Pancreas (tissue), 10 donors: ENCODE results near the gene IGFBP5. TPM values are rescaled to one million over a fixed set of nuclear protein-coding genes. Genes with fewer than 3 reads are reported as not detected.
A peak's percentile ranks its signal among the peaks of the same experiment; 100 is the strongest.

ENCODE experiments used
- ATAC-seq, 4 donors: fragments of 200-7000 bp; cut with Tn5 transposase; one replicate each; pipeline versions ENCODE4 v1.8.0 to v1.9.1; 2020; ENCODE audit warnings: mild to moderate bottlenecking in 4 of 4, moderate library complexity in 4 of 4
- DNase-seq, 6 donors: peaks; one replicate each; pipeline ENCODE4 v3.0.0-alpha.2; 2020
- FAIRE-seq: peaks from 2 replicates; lab custom pipeline; 2012; peaks lifted over from hg19 to GRCh38; lab: Jason Lieb, UNC
- H3K27ac ChIP-seq, 4 donors: fragments of 200-600 bp; sonication (generic); 1 replicate in 3 of 4; 2 replicates in 1 of 4; pipeline versions ENCODE4 v1.5.0 to v1.8.0; 2020
- H3K27me3 ChIP-seq, 4 donors: fragments of 200-600 bp; one replicate each; pipeline ENCODE4 v1.8.0; 2021
- H3K36me3 ChIP-seq, 3 donors: fragments of 200-600 bp; sonication (generic) in 1 of 3; one replicate each; pipeline versions ENCODE4 v1.5.0 to v1.8.0; 2020 to 2021
- H3K4me1 ChIP-seq, 3 donors: fragments of 200-600 bp; one replicate each; pipeline ENCODE4 v1.8.0; 2021
- H3K4me3 ChIP-seq, 4 donors: fragments of 200-600 bp; sonication (generic) in 2 of 4; one replicate each; pipeline versions ENCODE4 v1.5.0 to v1.8.0; 2020 to 2021
- H3K9me3 ChIP-seq, 4 donors: fragments of 200-600 bp; one replicate each; pipeline ENCODE4 v1.8.0; 2021
- WGBS, 2 donors: extraction: QIAGEN DNeasy Blood & Tissue Kit; methylation state at CpG; one replicate each; pipeline ENCODE4 v1.1.7; 2013; 5-methylcytosine and 5-hydroxymethylcytosine counted together
- intact Hi-C, 3 donors: fragments of 100-400 bp; cut with DNase I; formaldehyde crosslinking; loops; one replicate each; pipeline versions ENCODE4 v1.11.1 to v1.14.2; 2022
- polyA plus RNA-seq, 2 donors: library from polyadenylated mRNA; stranded (reverse); fragments of 200-250 nt; gene quantifications; one replicate each; pipeline ENCODE4 v1.2.3, GENCODE V29; 2013
- total RNA-seq, 6 donors: library from RNA; stranded (reverse); fragmentation: NEBNext Ultra II Directional in 4 of 6; extraction: Animal tissue kit (Norgen Biotek cat#: 25700) in 4 of 6; gene quantifications; one replicate each; pipeline versions ENCODE4 v1.2.1 to v1.2.4, GENCODE V29; 2021 to 2023
- TF ChIP-seq, protein P1 (sequence below), 4 donors: fragments of 200-600 bp; sonication (generic) in 3 of 4; IDR thresholded peaks; one replicate each; pipeline versions ENCODE4 v1.5.0 to v1.8.0; 2021; ENCODE audit warnings: antibody characterized with exemption in 4 of 4
- donor health status: healthy with polysubstance abuse.
- donor health status: DM: no; HTN: no; CAD: no; lungs with moderate emphysema.
- donor health status: DM: no; HTN: no; CAD: no.
- donor health status: control.
- donor health status: control.
- donor health status: Bipolar disorder and iron deficiency.
- donor health status: DM: yes; HTN: yes; CAD: no.
- donor health status: DM: no; HTN: no; CAD: no.
- donor health status: DM: no; HTN: no; CAD: no.
- donor health status: DM: yes; HTN: yes; CAD: no.

IGFBP5 gene
- total and polyA plus RNA-seq, 8 donors = 8.2 to 91.6 (median 23.2) TPM

DNA sequence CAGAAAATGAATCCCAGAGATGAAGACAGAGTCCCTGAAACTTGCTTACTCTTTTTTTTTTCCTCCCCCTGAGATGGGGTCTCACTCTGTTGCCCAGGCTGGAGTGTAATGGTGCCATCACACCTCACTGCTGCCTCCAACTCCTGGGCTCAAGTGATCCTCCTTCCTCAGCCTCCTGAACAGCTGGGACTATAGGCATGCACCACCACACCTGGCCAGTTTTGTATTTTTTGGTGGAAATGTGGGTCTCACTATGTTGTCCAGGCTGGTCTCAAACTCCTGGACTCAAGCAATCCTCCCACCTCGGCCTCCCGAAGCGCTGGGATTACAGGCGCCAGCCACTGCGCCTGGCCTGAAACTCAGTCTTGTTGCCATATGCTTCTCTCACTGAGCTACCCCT is 34.3 kb downstream of the IGFBP5 start:
- 97 to 98% methylated on average over 5 of the region's 5 CpGs for WGBS, 2 donors
- TF ChIP-seq, protein P1, sequence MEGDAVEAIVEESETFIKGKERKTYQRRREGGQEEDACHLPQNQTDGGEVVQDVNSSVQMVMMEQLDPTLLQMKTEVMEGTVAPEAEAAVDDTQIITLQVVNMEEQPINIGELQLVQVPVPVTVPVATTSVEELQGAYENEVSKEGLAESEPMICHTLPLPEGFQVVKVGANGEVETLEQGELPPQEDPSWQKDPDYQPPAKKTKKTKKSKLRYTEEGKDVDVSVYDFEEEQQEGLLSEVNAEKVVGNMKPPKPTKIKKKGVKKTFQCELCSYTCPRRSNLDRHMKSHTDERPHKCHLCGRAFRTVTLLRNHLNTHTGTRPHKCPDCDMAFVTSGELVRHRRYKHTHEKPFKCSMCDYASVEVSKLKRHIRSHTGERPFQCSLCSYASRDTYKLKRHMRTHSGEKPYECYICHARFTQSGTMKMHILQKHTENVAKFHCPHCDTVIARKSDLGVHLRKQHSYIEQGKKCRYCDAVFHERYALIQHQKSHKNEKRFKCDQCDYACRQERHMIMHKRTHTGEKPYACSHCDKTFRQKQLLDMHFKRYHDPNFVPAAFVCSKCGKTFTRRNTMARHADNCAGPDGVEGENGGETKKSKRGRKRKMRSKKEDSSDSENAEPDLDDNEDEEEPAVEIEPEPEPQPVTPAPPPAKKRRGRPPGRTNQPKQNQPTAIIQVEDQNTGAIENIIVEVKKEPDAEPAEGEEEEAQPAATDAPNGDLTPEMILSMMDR (IDR thresholded peaks at IDR 0.05) = no peak
- no peak for ATAC-seq
- intact Hi-C loops = no loop called here
- FAIRE-seq = no peak
- no peaks in the 10 kb centered on the region for H3K36me3 ChIP-seq
- no peak overlapping the region for H3K4me3 ChIP-seq
- H3K4me1 ChIP-seq = peaks cover 28 to 33% (median 29%) of the 10 kb centered on the region in 3 donors
- peak in 1 of 6 donors; percentile 28 for DNase-seq
- H3K27ac ChIP-seq = peak overlapping the region in 1 of 4 donors; percentile 50
- no peaks in the 10 kb centered on the region for H3K9me3 ChIP-seq
- no peaks in the 10 kb centered on the region for H3K27me3 ChIP-seq

DNA sequence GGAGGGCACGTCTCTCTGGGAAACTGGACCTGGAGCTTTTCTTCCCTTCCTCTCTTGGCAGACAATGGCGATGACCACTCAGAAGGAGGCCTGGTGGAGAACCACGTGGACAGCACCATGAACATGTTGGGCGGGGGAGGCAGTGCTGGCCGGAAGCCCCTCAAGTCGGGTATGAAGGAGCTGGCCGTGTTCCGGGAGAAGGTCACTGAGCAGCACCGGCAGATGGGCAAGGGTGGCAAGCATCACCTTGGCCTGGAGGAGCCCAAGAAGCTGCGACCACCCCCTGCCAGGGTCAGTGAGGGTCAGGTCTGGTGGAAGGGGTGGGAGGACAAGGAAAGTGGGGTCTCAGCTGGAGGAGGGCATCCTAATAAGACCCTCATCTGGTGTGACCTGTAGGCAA is 34.9 kb downstream of the IGFBP5 start:
- WGBS, 2 donors = 94 to 96% methylated on average over 10 of the region's 10 CpGs

DNA sequence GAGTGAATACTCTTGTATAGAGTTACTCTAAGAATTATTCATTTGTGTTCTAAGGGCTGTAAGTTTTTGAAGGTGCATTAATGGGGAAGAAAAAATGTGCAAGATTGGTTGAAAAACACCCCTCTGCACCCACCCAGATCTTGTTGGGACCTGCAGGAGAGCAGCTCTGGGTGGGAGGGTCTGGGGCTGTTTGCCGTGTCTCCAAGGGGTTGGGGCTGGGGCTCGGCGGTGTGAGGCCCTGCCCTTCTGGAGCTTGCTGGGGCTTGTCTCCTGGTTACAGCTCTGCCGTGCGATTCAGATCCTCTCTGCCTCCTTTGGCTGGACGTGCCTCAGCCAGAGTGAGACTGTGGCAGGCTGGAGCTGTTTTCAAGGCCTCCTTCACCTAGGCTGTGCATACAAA is 36.1 kb downstream of the IGFBP5 start:
- TF ChIP-seq, protein P1 (IDR thresholded peaks at IDR 0.05) = no peak
- FAIRE-seq = no peak
- WGBS, 2 donors = 43 to 48% methylated on average over 6 of the region's 6 CpGs

More for the DNA sequence above, 34.9 kb downstream of the IGFBP5 start:
- no peak for FAIRE-seq
- no peak overlapping the region for H3K27ac ChIP-seq
- TF ChIP-seq, protein P1 (IDR thresholded peaks at IDR 0.05) = no peak
- peak in 1 of 6 donors; percentile 66 for DNase-seq
- ATAC-seq = no peak
- intact Hi-C loops = no loop called here
- H3K4me3 ChIP-seq = no peak overlapping the region
- H3K36me3 ChIP-seq = no peaks in the 10 kb centered on the region
- no peaks in the 10 kb centered on the region for H3K9me3 ChIP-seq
- peaks cover 25 to 33% (median 25%) of the 10 kb centered on the region in 3 donors for H3K4me1 ChIP-seq
- H3K27me3 ChIP-seq = no peaks in the 10 kb centered on the region

DNA sequence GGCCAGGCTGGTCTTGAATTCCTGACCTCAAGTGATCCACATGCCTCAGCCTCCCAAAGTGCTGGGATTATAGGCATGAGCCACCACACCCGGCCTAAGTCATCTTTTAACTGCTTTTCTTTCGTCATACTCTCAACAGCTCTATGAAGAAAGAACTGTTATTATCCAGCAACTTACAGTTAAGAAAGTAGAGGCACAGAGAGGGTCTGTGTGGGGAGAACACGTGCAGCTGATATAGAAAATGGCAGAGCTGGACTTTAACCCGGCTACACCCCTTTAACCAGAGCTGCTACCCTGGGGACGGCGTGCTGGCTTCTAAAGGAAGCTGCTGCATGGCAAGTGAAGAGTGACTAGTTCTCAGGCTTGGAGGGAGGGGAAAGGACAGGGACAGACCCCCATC is 36.6 kb downstream of the IGFBP5 start:
- DNase-seq (peak in 1 of 6 donors; percentile 28), FAIRE-seq (no peak), ATAC-seq (peak; percentile 4 to 38 (median 20))
- Histone ChIP-seq H3K36me3 (no peaks in the 10 kb centered on the region), H3K4me1 (peaks cover 15 to 23% (median 21%) of the 10 kb centered on the region in 3 donors), H3K27ac (peak overlapping the region in 2 of 4 donors; percentile 37 to 51), H3K9me3 (no peaks in the 10 kb centered on the region), H3K27me3 (no peaks in the 10 kb centered on the region), H3K4me3 (no peak overlapping the region)
- WGBS, 2 donors = 57 to 61% methylated on average over 6 of the region's 6 CpGs
- intact Hi-C loops = no loop called here
- TF ChIP-seq, protein P1 (IDR thresholded peaks at IDR 0.05) = no peak

More for the DNA sequence above, 36.1 kb downstream of the IGFBP5 start:
- no peaks in the 10 kb centered on the region for H3K36me3 ChIP-seq
- H3K9me3 ChIP-seq = no peaks in the 10 kb centered on the region
- no peaks in the 10 kb centered on the region for H3K27me3 ChIP-seq
- no peak overlapping the region for H3K4me3 ChIP-seq
- intact Hi-C loops = no loop called here
- DNase-seq (peak in 1 of 6 donors; percentile 57), ATAC-seq (peak in 3 of 4 donors; percentile 7 to 31 (median 31))
- H3K4me1 ChIP-seq = peaks cover 16 to 23% (median 23%) of the 10 kb centered on the region in 3 donors
- H3K27ac ChIP-seq = peak overlapping the region in 3 of 4 donors; percentile 11 to 51 (median 37)

DNA sequence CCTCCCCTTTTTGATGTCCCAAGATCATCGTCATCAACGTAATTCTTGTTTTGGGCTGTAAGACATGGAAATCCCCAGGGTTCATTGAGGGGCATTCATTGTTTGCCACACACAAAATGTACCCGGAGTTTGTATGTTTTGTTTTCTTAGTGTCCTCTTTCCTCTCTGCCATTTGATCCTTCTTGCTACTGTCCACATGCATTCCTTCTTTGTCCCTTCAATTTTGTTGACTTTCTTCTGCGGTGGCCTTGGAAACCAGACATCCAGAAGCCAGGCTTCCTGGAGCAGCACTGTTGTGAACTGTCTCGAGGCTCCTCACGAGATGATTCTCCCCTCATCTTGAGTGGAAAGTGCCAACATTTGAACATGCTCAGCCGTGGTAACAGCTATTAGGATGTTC is 37.4 kb downstream of the IGFBP5 start:
- no peaks in the 10 kb centered on the region for H3K36me3 ChIP-seq
- intact Hi-C loops = no loop called here
- DNase-seq (peak in 1 of 6 donors; percentile 2), ATAC-seq (no peak), FAIRE-seq (no peak)
- WGBS, 2 donors = 69 to 75% methylated on average over 7 of the region's 7 CpGs
- TF ChIP-seq, protein P1 (IDR thresholded peaks at IDR 0.05) = no peak
- H3K9me3 ChIP-seq = no peaks in the 10 kb centered on the region
- H3K4me3 ChIP-seq = no peak overlapping the region
- peaks cover 11 to 20% (median 17%) of the 10 kb centered on the region in 3 donors for H3K4me1 ChIP-seq
- H3K27ac ChIP-seq = peak overlapping the region in 1 of 4 donors; percentile 37
- H3K27me3 ChIP-seq = no peaks in the 10 kb centered on the region
